NOMO-1 treated with DMSO at 0.1 percent for 48 hours (cell line): Measurements from ENCODE around the gene NANOG.
"Not testable (repeated sequence)": the region's sequence is repeated elsewhere in the genome, so short reads cannot be mapped to it uniquely, and the experiment has no call there.

Source experiments
- DNase-seq: peaks from one replicate; lab custom pipeline; 2025; ENCODE audit not compliant: unreplicated experiment; lab: John Stamatoyannopoulos, UW

The NANOG gene

DNA sequence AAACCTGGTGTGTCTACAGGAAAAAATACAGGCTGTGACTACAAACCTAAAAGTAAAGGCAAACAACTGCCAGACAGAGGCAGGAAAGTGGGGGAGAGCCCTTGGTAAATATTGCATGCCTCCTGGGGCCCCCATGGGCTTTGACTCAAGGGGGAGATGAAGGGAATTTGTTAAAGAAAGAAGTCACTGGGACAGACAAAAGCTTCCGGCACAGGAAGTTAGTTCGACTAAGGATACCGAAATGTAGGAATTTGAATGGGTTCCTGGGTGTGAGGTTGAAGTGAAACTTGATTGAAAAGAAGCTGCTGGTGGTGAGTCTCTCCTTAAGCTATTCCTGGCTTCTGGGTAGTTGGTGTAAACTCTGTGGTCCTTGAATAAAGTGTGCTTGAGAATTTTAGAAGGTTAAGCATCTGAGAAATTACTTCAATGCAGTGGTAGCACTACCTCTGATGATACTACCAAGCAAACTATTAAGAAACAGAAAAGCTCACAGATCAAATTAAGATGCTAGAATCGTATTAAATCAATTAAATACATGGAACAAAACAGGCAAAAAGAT lies 9.6 kb downstream of the NANOG start:
- not testable (repeated sequence) for DNase-seq

DNA sequence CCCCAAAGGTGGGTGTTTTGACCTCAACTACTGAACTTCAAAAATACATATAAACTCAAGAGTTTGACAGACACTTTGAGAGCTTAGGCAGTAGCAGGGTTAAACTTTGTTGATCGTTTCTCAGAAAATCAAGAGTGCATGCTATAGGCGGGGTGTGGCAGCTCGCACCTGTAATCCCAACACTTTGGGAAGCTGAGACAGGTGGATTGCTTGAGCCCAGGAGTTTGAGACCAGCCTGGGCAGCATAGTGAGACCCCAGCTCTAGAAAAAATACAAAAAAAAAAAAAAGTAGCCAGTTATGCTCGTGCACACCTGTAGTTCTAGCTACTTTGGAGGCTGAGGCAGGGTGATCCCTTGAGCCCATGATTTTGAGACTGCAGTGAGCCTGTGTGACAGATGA lies 12.3 kb downstream of the NANOG start:
- DNase-seq = no peak

DNA sequence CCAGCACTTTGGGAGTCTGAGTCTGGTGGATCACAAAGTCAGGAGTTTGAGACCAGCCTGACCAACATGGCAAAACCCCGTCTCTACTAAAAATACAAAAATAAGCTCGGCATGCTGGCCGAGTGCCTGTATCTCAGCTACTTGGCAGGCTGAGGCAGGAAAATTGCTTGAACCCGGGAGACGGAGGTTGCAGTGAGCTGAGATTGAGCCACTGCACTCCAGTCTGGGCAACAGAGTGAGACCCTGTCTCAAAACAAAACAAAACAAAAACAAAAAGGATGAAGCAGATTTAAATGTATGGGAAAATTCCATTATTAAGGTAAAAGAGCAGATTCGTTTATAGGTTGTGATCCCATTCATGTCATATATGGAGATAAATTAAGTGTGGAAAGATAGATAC lies 17.1 kb downstream of the NANOG start:
- not testable (repeated sequence) for DNase-seq

DNA sequence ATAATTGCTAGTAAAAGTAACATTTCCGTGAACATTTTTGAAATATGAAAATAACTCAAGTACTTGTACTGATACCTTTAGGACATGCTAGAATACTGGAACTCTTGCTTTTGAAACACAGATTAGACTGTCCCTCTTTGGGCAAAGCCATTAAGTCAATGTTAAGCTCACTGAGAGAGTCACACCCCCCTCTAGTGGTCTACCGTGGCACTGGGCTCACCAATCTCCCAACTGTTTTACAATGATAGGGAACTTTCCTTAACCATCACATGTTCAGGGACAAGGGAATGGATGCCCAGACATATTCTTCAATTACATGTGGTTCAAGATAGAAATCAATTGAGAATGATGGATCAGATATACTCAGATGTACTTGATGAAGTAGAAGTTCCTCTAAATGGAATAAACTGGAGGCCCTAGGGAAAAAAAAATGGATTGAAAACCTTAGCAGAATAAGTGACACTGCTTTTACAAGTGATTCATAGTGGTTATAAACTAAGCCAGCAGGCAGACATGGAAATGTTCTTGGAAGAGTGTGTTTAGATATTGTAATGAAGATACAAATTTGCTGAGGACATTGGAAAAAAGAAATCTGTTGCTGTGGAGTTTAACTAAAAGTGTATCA lies 17.8 kb downstream of the NANOG start:
- peak; percentile 72 for DNase-seq

DNA sequence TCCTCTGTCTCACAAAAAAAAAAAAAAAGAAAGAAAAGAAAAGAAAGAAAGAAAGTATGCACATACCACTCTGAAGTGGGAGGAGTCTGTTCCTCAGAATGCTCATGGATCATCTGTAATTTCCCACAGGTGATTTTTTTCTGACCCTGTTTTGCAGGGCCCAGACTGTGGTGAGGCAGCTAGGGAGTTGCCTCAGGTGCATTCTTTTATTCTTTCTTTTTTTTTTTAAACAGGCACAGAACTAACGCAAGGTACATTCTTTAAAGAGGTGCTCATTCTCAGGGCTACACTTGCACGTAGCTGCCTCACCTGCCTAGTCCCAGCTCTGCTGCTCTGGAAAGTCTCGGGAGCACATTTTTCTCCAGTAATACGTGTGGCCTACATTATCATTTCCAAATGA lies 36.6 kb downstream of the NANOG start:
- not testable (repeated sequence) for DNase-seq

DNA sequence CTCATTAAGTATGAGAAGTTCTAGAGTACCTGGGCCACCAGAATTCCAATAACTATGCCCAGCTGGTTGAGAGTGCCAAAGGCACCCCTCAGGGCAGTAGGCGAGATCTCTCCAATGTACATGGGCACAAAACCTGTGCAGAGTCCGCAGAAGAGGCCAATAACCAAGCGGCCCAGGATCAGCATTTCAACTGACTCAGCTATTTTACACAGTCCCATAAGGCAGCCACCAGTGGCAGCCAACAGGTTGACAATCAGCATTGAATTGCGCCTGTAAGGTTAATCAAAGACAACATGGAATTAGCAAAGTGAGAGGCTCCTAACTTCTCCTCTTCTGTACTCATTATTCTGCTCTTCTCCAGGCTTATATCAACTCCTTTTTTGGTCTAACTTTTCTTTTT lies 40.5 kb downstream of the NANOG start:
- not testable (repeated sequence) for DNase-seq

DNA sequence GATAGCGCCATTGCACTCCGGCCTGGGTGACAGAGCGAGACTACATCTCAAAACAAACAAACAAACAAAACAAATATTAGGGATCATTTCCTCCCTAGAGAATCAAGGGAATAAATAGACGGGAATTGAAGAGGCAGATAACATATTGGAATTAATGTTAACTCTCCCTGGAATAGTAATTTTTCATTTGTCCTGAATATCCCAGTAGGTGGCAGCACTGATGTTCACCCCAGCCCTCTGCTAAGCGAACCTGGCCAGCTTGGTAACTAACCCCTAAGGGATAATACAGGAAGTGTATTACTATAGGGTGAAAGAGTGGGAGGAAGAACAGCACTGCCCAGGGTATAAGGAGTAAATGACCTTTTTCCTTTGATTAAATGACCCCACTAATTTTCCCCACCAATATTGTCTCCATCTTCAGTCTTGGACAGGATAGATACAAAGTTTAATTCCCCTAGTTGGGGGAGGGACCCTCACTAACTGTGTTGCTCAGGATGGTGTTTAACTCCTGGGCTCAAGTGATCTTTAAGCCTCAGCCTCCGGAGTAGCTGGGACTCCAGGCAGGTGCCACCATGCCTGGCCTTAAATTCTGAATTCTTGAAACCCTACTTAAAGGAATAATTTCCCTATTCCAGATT lies 43.0 kb downstream of the NANOG start:
- DNase-seq = peak; percentile 73

DNA sequence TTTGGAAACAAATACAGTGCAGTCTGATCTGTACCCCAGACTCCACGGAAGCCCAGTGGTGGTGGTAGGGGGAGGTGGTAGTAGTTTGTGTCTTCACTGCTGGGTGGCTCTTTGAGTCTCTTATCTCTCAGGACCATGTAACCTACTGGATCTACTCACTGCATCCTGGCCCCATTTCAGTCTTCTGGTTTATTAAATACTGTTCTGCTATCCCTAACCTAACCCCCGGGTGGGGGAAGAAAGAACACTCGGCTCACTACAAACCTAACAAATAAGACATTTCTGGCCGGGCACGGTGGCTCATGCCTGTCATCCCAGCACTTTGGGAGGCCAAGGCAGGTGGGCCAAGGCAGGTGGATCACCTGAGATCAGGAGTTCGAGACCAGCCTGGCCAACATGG lies 44.0 kb downstream of the NANOG start:
- not testable (repeated sequence) for DNase-seq

DNA sequence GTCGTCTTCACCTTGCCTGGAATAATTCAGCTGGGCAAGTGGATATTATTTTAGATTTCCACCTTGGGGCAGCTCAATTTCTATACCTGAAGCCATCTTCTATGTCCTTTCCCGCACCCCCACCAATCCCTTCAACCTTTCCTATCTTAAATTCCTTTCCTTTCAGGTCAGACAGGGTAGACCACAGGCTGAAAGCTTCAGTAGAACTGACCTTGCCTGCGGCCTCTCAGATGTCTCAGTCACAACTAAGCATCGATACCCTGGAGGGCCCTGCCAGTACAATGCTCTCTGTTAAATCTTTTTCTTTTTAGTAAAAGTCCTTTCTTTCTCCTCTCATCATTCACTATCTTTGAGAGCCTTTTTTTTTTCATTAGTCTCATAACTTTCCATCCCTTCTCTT lies 44.6 kb downstream of the NANOG start:
- DNase-seq = no peak

DNA sequence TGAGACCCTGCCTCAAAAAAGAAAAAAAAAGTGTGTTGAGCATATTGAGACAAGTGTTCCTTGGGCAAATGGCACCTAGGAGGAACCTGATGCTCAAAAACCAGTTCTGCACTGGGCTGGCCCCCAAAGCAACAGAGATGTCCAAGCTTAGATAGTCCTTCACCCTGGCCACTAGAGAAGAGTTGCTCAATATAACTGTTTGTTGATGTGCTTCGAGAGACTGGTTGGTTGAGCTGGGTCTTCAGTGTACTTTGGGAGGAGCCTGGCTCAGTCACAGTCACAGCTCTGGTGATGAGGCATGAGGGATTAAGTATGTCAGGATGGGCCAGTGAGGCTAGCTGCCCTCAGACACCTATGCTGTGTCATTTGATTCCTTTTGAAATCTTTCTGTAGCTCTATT lies 45.5 kb downstream of the NANOG start:
- DNase-seq = no peak

DNA sequence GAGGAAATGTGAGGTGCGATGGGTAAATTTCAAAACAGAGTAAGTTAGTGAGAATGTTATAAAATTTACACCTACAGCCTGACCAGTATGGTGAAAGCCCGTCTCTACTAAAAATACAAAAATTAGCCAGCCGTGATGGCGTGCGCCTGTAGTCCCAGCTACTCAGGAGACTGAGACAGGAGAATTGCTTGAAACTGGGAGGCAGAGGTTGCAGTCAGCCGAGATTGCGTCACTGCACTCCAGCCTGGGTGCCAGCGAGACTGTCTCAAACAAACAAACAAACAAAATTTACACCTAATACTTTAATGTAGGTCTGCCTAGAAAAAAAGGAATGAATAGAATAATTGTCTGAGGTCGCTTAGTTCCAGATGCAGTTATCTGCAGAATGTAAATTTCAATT lies 45.9 kb downstream of the NANOG start:
- DNase-seq = no peak

DNA sequence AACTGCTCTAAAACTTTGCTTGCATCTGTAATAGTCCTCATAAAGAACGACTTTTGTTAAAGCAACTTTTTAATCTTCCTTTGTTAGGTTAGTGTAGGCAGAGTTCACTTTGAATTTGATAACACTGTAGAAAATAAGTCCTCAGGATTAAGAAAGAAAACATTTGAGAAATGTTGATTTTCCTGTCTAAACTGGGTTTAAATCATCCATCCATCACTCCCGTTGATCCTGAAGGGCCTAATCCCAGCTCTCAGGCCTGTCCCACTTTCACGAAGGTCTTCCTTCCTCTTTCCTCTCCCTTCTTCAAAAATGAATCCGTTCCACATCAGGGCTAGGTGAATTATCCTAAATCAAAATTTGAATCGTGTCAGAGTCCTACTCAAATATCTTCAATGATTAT lies 46.6 kb downstream of the NANOG start:
- DNase-seq = no peak

DNA sequence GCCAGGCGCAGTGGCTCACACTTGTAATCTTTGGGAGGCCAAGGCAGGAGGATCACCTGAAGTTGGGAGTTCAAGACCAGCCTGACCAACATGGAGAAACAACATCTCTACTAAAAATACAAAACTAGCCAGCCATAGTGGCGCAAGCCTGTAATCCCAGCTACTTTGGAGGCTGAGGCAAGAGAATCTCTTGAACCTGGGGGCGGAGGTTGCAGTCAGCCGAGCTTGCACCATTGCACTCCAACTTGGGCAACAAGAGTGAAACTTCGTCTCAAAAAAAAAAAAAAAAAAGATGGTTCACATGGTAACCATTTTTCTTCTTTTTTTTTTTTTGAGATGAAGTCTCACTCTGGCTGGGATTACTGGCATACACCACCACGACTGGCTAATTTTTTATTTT lies 48.2 kb downstream of the NANOG start:
- DNase-seq = no peak

DNA sequence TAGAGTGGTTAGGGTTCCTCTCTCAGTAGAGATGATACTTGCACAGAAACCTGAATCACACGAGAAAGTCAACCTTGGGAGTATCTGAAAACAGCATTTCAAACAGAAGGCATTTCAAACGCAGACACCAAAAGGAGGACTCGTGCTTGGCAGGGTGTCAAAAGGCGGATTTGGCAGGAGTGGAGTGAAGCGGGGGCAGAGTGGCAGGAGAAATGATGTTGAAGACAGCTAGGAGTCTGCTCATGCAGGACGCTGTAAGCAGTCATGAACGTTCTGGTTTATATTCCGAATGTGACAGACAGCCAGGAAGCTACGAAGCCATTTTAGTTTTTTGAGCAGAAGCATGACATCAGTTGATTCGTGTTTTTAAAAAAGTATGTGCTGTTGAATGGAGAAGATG lies 50.0 kb downstream of the NANOG start:
- DNase-seq = not testable (repeated sequence)

DNA sequence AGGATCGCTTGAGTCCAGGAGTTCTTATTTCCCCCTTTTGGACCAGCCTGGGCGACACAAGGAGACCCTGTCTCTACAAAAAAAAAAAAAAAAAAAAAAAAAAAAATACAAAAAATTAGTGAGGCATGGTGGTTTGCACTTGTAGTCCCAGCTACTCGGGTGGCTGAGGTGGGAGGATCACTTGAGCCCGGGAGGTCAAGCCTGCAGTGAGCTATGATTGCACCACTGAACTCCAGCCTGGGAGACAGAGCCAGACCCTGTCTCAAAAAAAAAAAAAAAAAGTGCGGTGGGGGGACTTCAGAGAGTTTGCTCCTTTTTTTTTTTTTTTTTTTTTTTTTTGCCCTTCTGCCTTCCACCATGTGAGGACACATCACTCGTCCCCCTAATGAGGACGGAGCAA lies 50.6 kb downstream of the NANOG start:
- not testable (repeated sequence) for DNase-seq

DNA sequence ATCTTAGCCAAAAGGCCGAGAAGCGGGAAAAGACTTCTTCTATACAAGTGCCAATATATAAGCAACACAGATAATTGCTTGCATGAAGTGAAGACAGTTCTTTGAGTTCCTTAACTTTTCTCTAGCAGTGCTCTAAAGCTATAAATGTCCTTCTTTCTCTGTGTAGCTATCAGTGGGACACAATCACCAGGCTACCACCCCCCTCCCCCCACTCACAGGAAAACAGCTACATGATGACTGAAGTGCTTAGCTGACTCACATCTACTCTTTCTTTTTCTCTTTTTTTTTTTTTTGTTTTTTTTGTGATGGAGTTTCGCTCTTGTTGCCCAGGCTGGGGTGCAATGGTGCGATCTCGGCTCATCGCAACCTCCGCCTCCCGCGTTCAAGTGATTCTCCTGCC lies 53.2 kb downstream of the NANOG start:
- not testable (repeated sequence) for DNase-seq

DNA sequence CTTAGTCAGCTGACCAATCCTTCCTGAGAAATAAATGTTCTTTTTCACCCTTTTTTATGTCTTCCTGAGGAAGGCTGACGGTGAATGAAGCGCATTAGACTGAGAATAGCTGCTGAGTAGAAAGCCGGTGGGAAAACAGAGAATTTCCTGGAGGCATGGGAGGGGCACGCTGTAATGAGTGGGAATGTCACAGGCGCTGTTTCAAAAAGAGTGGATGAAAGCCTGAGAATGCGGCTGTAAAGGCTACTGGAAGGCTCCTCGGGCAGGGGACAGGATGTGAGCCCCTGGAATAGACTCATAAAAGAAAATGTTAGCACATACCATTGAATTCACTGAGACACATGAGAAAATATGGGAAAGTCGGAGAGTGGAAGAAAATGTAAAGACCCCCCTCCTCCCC lies 53.9 kb downstream of the NANOG start:
- DNase-seq = not testable (repeated sequence)

DNA sequence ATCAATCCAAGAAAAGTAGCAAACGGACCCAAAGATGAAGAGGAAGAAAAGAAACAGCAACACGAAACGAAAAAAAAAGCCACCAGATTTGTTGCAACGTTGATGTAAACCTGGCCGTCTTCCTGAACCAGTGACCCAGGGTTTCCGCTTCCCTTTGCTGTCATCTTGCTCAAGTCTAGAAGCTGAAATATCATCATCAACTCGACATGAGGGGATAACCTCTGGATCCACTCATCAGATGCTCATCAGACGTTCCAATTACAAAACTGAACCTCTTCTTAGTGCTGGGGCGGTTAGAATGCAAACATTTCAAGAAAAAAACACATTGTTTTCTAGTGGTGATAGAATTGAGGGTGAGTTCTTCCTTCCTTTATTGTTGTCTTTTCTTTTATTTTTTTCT lies 54.4 kb downstream of the NANOG start:
- DNase-seq = not testable (repeated sequence)

DNA sequence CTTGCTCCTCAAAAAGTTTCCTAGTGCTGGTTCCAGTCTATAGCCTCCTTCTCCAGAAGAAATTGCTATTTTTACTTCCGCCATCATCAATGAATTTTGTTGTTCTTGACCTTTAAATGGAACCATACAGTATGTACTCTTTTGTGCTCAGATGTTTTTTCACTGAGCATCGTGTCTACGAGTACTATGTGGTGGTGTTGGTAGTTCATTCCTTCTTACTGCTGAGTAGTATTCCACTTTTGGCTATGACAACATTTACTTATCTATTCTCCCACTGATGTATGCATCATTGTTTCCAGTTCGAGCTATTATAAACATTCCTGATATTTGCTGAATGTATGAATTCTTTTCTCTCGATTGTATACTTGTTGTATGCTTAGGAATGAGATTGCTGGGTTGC lies 54.9 kb downstream of the NANOG start:
- DNase-seq = no peak

DNA sequence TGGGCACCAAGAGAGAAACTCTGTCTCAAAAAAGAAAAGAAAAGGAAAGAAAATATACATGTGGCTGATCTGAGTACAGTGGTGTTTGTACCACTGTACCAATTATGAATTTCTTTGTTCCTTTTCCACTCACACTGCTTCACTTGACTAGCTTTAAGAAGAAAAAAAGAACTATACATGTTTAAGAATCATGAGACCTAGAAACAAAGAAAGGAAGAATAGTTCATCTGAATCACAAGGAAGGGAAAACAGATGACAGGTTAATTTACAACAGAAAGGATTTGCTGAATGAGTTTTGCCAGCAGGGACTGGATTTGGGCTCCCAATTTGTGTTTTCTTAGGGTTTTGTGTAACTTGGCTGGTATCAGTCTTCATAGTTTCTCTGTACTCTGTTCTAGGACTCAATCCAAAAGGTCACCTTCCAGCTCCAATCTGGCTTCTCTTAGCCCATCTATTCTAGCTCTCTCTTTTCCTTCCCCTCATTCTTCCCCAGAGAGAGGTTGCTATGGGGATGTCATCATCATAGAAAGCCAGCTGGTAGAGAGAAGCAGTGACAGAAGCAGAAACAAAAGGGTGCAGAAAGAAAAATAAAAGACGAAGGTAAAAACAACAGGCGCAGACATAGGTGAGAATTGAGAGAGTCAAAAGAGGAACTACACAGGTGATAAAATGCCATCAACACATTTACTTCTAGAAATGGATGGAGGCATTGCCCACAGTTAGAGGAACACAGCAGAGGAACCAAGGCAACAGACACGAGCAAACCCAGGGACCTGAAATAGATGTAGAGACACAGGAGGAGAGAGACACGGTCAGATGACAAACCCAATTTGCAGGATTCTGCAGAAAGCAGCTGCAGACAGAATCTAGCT lies 58.3 kb downstream of the NANOG start:
- DNase-seq = not testable (repeated sequence)

DNA sequence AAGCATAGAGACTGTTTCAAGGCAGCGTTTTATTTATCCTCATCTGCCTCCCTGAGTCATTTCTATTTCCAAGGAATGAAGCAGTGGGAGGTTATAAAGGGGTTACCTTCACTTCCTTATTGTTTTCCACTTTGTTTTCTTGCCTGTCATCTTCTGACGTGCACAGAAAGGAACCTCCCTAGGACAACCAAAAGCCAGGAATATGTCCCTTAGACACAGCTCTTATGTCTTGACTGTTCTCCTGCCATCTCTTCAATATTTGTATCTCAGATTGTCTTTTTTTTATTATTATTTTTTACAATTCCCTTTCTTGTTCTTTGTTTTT lies 58.9 kb downstream of the NANOG start:
- DNase-seq = not testable (repeated sequence)
